Choroid plexus epithelial cell (primary cell): ENCODE results near the gene C1QTNF3.

Source experiments
- DNase-seq: peaks from one replicate; pipeline ENCODE4 v3.0.0-alpha.2; 2010; ENCODE audit warnings: low read depth
- H3K4me3 ChIP-seq: 2 replicates; pipeline ENCODE4 v1.5.1; 2011; ENCODE audit warnings: low read depth, mild to moderate bottlenecking, control low read depth, low read length, moderate library complexity
- CTCF ChIP-seq: conservative IDR thresholded peaks from 2 replicates; pipeline ENCODE4 v1.5.1; 2011; ENCODE audit warnings: low read depth, mild to moderate bottlenecking, control low read depth, inconsistent platforms, low read length, moderate library complexity

Gene C1QTNF3

GRCh38 chr5:33978306-33978705, 64.7 kb downstream of the C1QTNF3 start:
- DNase-seq, result no peak
- no peak for TF ChIP-seq CTCF
- H3K4me3 ChIP-seq, result no peak overlapping the region

GRCh38 chr5:33976307-33976706, 66.7 kb downstream of the C1QTNF3 start:
- no peak overlapping the region for H3K4me3 ChIP-seq
- DNase-seq, result no peak
- no peak for TF ChIP-seq CTCF

GRCh38 chr5:33975852-33976251, 67.2 kb downstream of the C1QTNF3 start:
- H3K4me3 ChIP-seq, result no peak overlapping the region
- peak; percentile 36 for DNase-seq
- no peak for TF ChIP-seq CTCF

DNA sequence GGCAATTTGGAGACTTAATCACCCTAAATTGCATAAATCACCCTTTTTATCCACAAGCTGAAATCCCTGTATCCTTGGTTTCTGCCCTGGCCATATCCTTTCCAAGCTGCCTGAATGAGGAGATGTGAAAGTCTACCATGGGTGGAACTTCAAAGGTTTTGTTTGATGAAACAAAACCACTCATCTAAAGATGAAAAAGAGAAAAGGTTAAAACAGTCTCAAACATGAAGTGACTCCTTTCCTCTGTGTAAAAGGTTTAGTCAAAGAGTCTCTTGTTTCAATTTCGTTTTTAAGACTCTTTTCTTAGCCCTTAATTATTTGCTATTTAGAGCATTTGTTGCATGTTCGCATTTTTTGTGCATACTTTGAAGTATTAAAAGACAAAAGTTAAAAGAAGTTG, 69.7 kb downstream of the C1QTNF3 start:
- no peak overlapping the region for H3K4me3 ChIP-seq
- no peak for TF ChIP-seq CTCF
- no peak for DNase-seq

DNA sequence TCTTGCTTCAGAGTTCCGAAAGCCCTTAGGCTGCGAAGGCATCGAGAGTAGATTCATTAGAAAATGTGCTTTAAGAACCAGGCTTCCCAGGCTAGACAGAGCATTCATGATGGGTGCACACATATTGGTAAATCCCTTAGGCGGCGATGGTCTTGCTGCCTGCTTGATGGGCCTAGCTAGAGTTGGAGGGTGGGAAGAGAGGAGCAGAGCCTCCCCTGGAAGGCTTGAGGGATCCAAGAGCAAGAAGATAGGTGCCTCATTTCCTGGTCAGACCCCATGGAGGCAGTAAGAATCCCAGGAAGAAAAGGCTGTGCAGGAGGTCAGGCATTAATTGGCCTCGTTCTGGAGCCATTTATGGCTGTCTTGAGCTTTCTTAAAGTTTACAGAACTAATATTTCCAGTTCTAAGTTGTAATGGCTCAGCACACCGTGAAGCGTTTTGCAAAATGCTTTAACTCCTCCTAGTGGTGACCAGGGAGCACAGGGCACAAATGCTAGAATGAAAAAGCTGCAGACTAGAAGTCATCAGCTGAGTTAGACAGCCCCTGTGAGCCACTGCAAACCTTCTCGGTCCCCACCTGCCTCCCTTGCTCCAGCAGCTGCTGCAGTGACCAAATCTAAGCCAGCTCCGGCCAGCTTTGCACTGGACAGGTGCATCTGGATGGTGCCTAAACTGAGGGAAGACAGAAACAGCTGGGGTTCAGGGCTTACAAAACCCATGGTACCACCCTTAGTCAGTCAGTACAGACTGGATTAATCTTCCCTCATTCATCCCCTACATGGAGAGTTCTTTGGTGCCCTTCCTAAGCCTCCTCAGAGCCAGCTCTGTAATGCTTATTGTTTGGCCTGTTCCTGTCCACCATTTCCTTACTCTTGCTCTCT, 73.2 kb downstream of the C1QTNF3 start:
- peak; percentile 97 for TF ChIP-seq CTCF
- peak; percentile 87 for DNase-seq
- no peak overlapping the region for H3K4me3 ChIP-seq

DNA sequence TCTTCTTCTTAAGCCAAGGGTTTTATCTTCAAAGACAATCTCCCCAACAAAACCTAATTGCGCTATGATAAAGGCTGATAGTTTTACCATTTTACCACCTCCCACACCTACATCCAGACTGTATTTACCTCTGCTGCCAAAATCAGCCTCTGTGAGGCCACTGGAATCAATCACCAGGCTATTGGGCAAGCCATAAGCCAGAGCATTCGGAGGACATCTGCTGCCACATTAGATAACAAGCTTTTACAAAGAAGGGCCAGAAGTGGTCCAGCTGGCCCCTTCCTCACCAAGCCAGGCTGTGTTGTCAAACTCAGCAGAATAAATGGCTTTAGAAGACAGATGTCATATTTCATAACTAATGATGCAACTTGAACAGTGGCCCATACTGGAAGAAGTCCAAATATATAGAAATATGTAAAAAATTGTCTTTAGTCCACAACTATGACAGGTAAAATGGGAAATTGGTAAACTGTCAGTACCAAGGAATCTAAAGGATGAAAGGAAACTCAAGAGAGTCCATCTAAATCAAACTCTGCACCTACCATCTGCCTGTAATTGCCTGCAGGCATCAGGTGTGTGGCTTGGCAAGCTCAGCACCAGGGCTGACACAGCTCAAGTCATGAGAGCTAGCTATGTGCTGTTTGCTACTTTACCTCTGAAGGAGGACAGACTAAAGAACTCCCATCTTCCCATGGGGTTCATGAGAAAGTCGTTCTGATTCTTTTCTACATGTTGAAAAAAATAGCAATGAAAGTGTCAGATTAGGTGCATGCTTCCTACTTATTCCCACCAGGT, 74.6 kb downstream of the C1QTNF3 start:
- DNase-seq, result peak; percentile 4
- no peak overlapping the region for H3K4me3 ChIP-seq
- no peak for TF ChIP-seq CTCF
